HepG2 (cell line): ENCODE data around the gene SLC29A2. TPM values are rescaled to one million over a fixed set of nuclear protein-coding genes. Genes with fewer than 3 reads are reported as not detected.
A peak's percentile ranks its signal among the peaks of the same experiment; 100 is the strongest.

Source experiments
- ATAC-seq: fragments of 200-7000 bp; cut with Tn5 transposase; 3 replicates; pipeline ENCODE4 v1.9.1; 2020; ENCODE audit warnings: mild to moderate bottlenecking, moderate library complexity
- BruUV-seq: library from RNA; stranded (reverse); fragments of 400-500 nt; replicated peaks from 2 replicates; lab custom pipeline; 2021; lab: Mats Ljungman, UMichigan
- CTCF ChIA-PET: fragments of 300-600 bp; formaldehyde crosslinking; extraction: SDS; loops from one replicate; lab custom pipeline; 2021; ENCODE audit warnings: low total read pairs, inconsistent platforms, low intra/inter-chr PET ratio; lab: Yijun Ruan, JAX
- POLR2A ChIA-PET: fragments of 350-600 bp; sonication (Branson Sonifier 250); formaldehyde crosslinking; loops from one replicate; lab custom pipeline; 2020; ENCODE audit warnings: antibody characterized with exemption, inconsistent platforms; lab: Yijun Ruan, JAX
- DNase-seq: peaks from one replicate; pipeline ENCODE4 v3.0.0-alpha.2; 2015; ENCODE audit warnings: low spot score
- FAIRE-seq: peaks from 3 replicates; lab custom pipeline; 2011; peaks lifted over from hg19 to GRCh38; lab: Jason Lieb, UNC
- H2AFZ ChIP-seq: one replicate; pipeline ENCODE4 v1.6.1; 2011; ENCODE audit warnings: low read length, inconsistent platforms
- H3K27ac ChIP-seq: fragments of 300-600 bp; 3 replicates; pipeline ENCODE4 v1.8.0; 2011; ENCODE audit warnings: mixed run types, mild to moderate bottlenecking, mixed read lengths, low read length, inconsistent platforms; ENCODE audit not compliant: insufficient read depth; ENCODE audit errors: extremely low read length
- H3K27me3 ChIP-seq, 2 experiments: fragments of 200-600 bp in 1 of 2; 2 replicates in 1 of 2; 3 replicates in 1 of 2; pipeline versions ENCODE4 v1.6.0 to v1.8.0; 2011; ENCODE audit warnings: low read length in 2 of 2, mild to moderate bottlenecking in 2 of 2, moderate library complexity in 2 of 2, inconsistent platforms in 1 of 2; ENCODE audit not compliant: insufficient read depth in 2 of 2, control insufficient read depth in 1 of 2
- H3K36me3 ChIP-seq, 2 experiments: fragments of 200-600 bp in 1 of 2; replicated peaks in 1 of 2; 2 replicates in 1 of 2; 3 replicates in 1 of 2; pipeline versions ENCODE4 v1.5.1 to v1.8.0; 2011; ENCODE audit warnings: low read length in 2 of 2, inconsistent platforms in 1 of 2; ENCODE audit not compliant: insufficient read depth in 2 of 2, control insufficient read depth in 1 of 2
- H3K4me1 ChIP-seq: 2 replicates; pipeline ENCODE4 v1.5.1; 2012; ENCODE audit warnings: low read length, inconsistent platforms; ENCODE audit not compliant: insufficient read depth
- H3K4me2 ChIP-seq: 2 replicates; pipeline ENCODE4 v1.6.0; 2011; ENCODE audit warnings: low read depth, low read length, inconsistent platforms
- H3K4me3 ChIP-seq, 3 experiments: fragments of 200-600 bp in 1 of 3; sonication (generic), shearing (Covaris generic) in 1 of 3; replicated peaks in 1 of 3; 2 replicates each; pipeline ENCODE4 v1.5.1; 2011 to 2016; ENCODE audit warnings: low read length in 3 of 3, inconsistent platforms in 2 of 3, low read depth in 2 of 3, mild to moderate bottlenecking in 2 of 3, control low read depth in 1 of 3, mixed read lengths in 1 of 3; ENCODE audit not compliant: insufficient read depth in 1 of 3
- H3K79me2 ChIP-seq: one replicate; pipeline ENCODE4 v1.6.1; 2011; ENCODE audit warnings: low read length, inconsistent platforms; ENCODE audit not compliant: insufficient read depth
- H3K9ac ChIP-seq: 2 replicates; pipeline ENCODE4 v1.6.0; 2011; ENCODE audit warnings: mild to moderate bottlenecking, low read depth, low read length, inconsistent platforms; ENCODE audit not compliant: insufficient read depth
- H3K9me3 ChIP-seq: 2 replicates; pipeline ENCODE4 v1.5.1; 2012; ENCODE audit warnings: mild to moderate bottlenecking, low read length
- H4K20me1 ChIP-seq: 2 replicates; pipeline ENCODE4 v1.6.0; 2011; ENCODE audit warnings: inconsistent platforms, mild to moderate bottlenecking, low read length, moderate library complexity; ENCODE audit not compliant: insufficient read depth
- ARID5B ChIP-seq: IDR thresholded peaks from 2 replicates; pipeline ENCODE4 v1.4.0; 2020; ENCODE audit warnings: mild to moderate bottlenecking, missing genetic modification reagents
- ARNT2 ChIP-seq: sonication (generic); formaldehyde crosslinking; IDR thresholded peaks from 2 replicates; pipeline ENCODE4 v1.8.0; 2022; ENCODE audit warnings: mild to moderate bottlenecking, low read depth, missing genetic modification reagents, moderate library complexity
- ATAD3A ChIP-seq: sonication (generic); formaldehyde crosslinking; IDR thresholded peaks from 2 replicates; pipeline ENCODE4 v1.4.0; 2020; ENCODE audit warnings: missing genetic modification reagents
- CREB1 ChIP-seq, 2 experiments: fragments of 450-650 bp in 1 of 2; IDR thresholded peaks; 2 replicates each; pipeline ENCODE4 v1.6.1; 2016 to 2017; ENCODE audit warnings: control low read depth in 1 of 2, mild to moderate bottlenecking in 1 of 2, missing compliant biosample characterization in 1 of 2, missing genetic modification characterization in 1 of 2
- ELF1 ChIP-seq: sonication (generic); formaldehyde crosslinking; IDR thresholded peaks from 2 replicates; pipeline ENCODE4 v1.4.0; 2020; ENCODE audit warnings: missing genetic modification reagents
- ERF ChIP-seq: IDR thresholded peaks from 2 replicates; pipeline ENCODE4 v1.6.1; 2018; ENCODE audit warnings: missing biosample characterization, missing genetic modification reagents
- KDM2A ChIP-seq: sonication (generic); formaldehyde crosslinking; IDR thresholded peaks from 2 replicates; pipeline ENCODE4 v1.4.0; 2020; ENCODE audit warnings: low read depth, missing genetic modification reagents, borderline replicate concordance
- PHF21A ChIP-seq: sonication (generic); formaldehyde crosslinking; IDR thresholded peaks from 2 replicates; pipeline ENCODE4 v1.5.0; 2020; ENCODE audit warnings: mild to moderate bottlenecking, missing genetic modification reagents
- POLR2AphosphoS5 ChIP-seq: IDR thresholded peaks from 2 replicates; pipeline ENCODE4 v1.6.1; 2012; ENCODE audit warnings: low read depth, low read length
- RBM39 ChIP-seq: fragments of 200-400 bp; formaldehyde crosslinking; IDR thresholded peaks from one replicate; pipeline ENCODE4 v1.6.1; 2018; ENCODE audit warnings: antibody characterized with exemption, mild to moderate bottlenecking, low read depth, low read length; ENCODE audit not compliant: poor library complexity, severe bottlenecking
- SMC3 ChIP-seq: IDR thresholded peaks from 2 replicates; pipeline ENCODE4 v1.6.1; 2011; ENCODE audit warnings: low read length, improper control_type of control experiment
- SP140L ChIP-seq: sonication (generic); formaldehyde crosslinking; IDR thresholded peaks from 2 replicates; pipeline ENCODE4 v1.4.0; 2020; ENCODE audit warnings: missing genetic modification reagents, borderline replicate concordance
- THAP11 ChIP-seq: IDR thresholded peaks from 2 replicates; pipeline ENCODE4 v1.6.1; 2016; ENCODE audit warnings: missing biosample characterization, missing genetic modification reagents
- ZNF121 ChIP-seq: sonication (generic); formaldehyde crosslinking; IDR thresholded peaks from 2 replicates; pipeline ENCODE4 v1.5.0; 2020; ENCODE audit warnings: mild to moderate bottlenecking, missing genetic modification reagents
- WGBS: methylation state at CpG from one replicate; pipeline ENCODE4 v1.1.6; 2017; ENCODE audit warnings: low lambda C conversion rate; 5-methylcytosine and 5-hydroxymethylcytosine counted together
- in situ Hi-C: cut with HindIII; loops from 2 replicates; pipeline ENCODE4 v1.10.0; 2017; ENCODE audit warnings: low pct_unique_long_range_greater_than_20kb; ENCODE audit not compliant: extremely low pct_ligation_motif_present
- intact Hi-C: fragments of 100-400 bp; cut with micrococcal nuclease; formaldehyde crosslinking; loops from one replicate; pipeline ENCODE4 v1.10.0; 2022; ENCODE audit not compliant: unreplicated experiment
- polyA plus RNA-seq, 8 experiments: library from polyadenylated mRNA; depleted of rRNA in 3 of 8; stranded (reverse) in 7 of 8; unstranded in 1 of 8; fragments of >200 nt; fragmentation: Illumina TruSeq in 4 of 8; extraction: Trizol in 4 of 8; gene quantifications; 2 replicates each; pipeline versions ENCODE4 v1.2.1 to v1.2.3, GENCODE V29; 2011 to 2016; ENCODE audit warnings: low read depth in 4 of 8, missing spikeins in 1 of 8, mixed read lengths in 1 of 8; ENCODE audit not compliant: insufficient read depth in 1 of 8
- total RNA-seq, 5 experiments: library from RNA; depleted of rRNA; stranded (reverse); fragments of >200 nt; fragmentation: Illumina TruSeq; extraction: Trizol; gene quantifications; 2 replicates each; pipeline ENCODE4 v1.2.3, GENCODE V29; 2016; ENCODE audit warnings: low read depth in 1 of 5
- TF ChIP-seq, protein P1 (sequence below): sonication (generic); formaldehyde crosslinking; IDR thresholded peaks from 2 replicates; pipeline ENCODE4 v1.8.0; 2022; ENCODE audit warnings: mild to moderate bottlenecking, missing genetic modification reagents, moderate library complexity
- TF ChIP-seq, protein P2 (sequence below): sonication (generic); formaldehyde crosslinking; IDR thresholded peaks from 2 replicates; pipeline ENCODE4 v1.4.0; 2020; ENCODE audit warnings: missing genetic modification reagents

Gene SLC29A2
- total and polyA plus RNA-seq, 2 of the 13 experiments (the other 11 are each of a cell fraction or from before 2014, with no cell fraction given), result 0.63 to 0.66 TPM

DNA sequence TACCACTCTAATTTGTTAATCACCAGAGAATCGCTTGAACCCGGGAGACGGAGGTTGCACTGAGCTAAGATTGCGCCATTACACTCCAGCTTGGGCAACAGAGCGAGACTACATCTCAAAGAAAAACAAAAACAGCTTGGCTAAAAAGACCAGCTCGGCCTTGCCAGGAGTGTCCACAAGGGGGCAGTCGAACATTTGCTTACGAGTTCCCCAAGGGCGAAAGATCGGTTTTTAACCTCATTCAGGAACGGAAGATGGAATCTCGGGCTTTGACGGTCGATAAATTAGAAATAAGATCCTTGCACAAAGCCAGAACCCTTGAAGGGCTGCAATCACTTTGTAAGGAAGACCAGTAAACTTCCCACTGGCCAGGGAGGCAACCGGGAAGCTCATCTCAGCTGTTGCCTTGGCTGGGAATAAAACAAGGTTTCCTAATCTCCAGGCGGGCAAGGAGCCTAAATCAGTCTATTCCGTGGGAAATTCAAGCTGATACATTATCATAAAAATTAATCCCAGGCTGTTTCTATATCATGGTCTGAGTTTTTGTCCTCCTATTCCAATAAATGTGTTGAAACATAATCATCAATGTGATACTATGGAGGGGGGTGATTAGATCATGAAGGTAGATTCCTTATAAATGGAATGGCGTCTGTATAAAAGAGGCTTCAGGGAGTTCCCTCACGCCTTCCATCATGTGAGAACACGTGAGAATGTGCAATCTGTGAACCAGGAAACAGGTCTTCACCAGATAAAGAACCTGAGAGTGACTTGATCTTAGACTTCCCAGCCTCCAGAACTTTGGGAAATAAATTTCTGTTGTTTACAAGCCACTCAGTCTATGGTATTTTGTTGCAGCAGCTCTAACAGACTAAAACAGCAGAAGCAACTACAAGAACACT, 14.9 kb upstream of the SLC29A2 start:
- H3K9me3 ChIP-seq, result no peaks in the 10 kb centered on the region
- ChIA-PET POLR2A (interaction anchor here (0.7 to 1.9 kb wide), 3 partner anchors 35 to 74 kb away, joined by 3 to 7 read pairs (median 4); partner anchors contain the start of gene MRPL11), CTCF (interaction anchor here (1.0 to 1.5 kb wide), 5 partner anchors 22 to 164 kb away, joined by 3 to 6 read pairs (median 4); no protein-coding TSS in a partner anchor)
- peak overlapping the region in 2 of 3 experiments; percentile 41 to 65; a peak in 4 of 6 replicates for H3K4me3 ChIP-seq
- peak overlapping the region; percentile 87 for H3K4me2 ChIP-seq
- H2AFZ ChIP-seq, result peak overlapping the region; percentile 87
- no peaks in the 10 kb centered on the region for H4K20me1 ChIP-seq
- peaks cover 20% of the 10 kb centered on the region for H3K4me1 ChIP-seq
- intact Hi-C loops (loop anchor here (10.0 kb wide), 1 partner anchor 72 kb away; the partner anchor contains the start of gene CD248), in situ Hi-C loops (no loop called here)
- H3K27ac ChIP-seq, result no peak overlapping the region
- ATAC-seq, result peak; percentile 66
- peak; percentile 91 for FAIRE-seq
- peaks cover 0 to 5% of the 10 kb centered on the region in 2 experiments; a peak in 1 of 5 replicates for H3K27me3 ChIP-seq
- peak; percentile 66 for DNase-seq
- peak overlapping the region; percentile 34; the same call in 1 of the 2 replicates for H3K9ac ChIP-seq
- no TSS peak for BruUV-seq
- H3K79me2 ChIP-seq, result no peaks in the 10 kb centered on the region
- 4% methylated on average over 20 of the region's 20 CpGs for WGBS
- H3K36me3 ChIP-seq, result no peaks in the 10 kb centered on the region
- no peak for TF ChIP-seq ATAD3A (CRISPR knock-in tag)
- peak; percentile 79 for TF ChIP-seq ZNF121
- TF ChIP-seq SP140L (CRISPR knock-in tag), result 0 out of 2 replicates have a peak, but pooled peaks have one; percentile 53
- TF ChIP-seq KDM2A (CRISPR knock-in tag), result peak; percentile 54; the same call in 1 of the 2 replicates
- TF ChIP-seq ARID5B (CRISPR knock-in tag), result 0 out of 2 replicates have a peak, but pooled peaks have one; percentile 21
- 0 out of 2 replicates have a peak, but pooled peaks have one; percentile 11 for TF ChIP-seq ARNT2
- TF ChIP-seq, protein P1, sequence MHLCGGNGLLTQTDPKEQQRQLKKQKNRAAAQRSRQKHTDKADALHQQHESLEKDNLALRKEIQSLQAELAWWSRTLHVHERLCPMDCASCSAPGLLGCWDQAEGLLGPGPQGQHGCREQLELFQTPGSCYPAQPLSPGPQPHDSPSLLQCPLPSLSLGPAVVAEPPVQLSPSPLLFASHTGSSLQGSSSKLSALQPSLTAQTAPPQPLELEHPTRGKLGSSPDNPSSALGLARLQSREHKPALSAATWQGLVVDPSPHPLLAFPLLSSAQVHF (CRISPR knock-in tag), result no peak
- no peak for TF ChIP-seq CREB1 (IDR thresholded peaks at IDR 0.05)
- TF ChIP-seq CREB1 (CRISPR knock-in tag; IDR thresholded peaks at IDR 0.05), result peak; percentile 52
- TF ChIP-seq PHF21A (CRISPR knock-in tag), result no peak
- TF ChIP-seq, protein P2, sequence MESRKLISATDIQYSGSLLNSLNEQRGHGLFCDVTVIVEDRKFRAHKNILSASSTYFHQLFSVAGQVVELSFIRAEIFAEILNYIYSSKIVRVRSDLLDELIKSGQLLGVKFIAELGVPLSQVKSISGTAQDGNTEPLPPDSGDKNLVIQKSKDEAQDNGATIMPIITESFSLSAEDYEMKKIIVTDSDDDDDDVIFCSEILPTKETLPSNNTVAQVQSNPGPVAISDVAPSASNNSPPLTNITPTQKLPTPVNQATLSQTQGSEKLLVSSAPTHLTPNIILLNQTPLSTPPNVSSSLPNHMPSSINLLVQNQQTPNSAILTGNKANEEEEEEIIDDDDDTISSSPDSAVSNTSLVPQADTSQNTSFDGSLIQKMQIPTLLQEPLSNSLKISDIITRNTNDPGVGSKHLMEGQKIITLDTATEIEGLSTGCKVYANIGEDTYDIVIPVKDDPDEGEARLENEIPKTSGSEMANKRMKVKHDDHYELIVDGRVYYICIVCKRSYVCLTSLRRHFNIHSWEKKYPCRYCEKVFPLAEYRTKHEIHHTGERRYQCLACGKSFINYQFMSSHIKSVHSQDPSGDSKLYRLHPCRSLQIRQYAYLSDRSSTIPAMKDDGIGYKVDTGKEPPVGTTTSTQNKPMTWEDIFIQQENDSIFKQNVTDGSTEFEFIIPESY (CRISPR knock-in tag), result 0 out of 2 replicates have a peak, but pooled peaks have one; percentile 44
- peak; percentile 41; the same call in 1 of the 2 replicates for TF ChIP-seq SMC3
- 0 out of 2 replicates have a peak, but pooled peaks have one; percentile 47 for TF ChIP-seq THAP11 (CRISPR knock-in tag)
- TF ChIP-seq ERF (CRISPR knock-in tag), result 0 out of 2 replicates have a peak, but pooled peaks have one; percentile 34
- no peak for TF ChIP-seq POLR2AphosphoS5
- no peak for TF ChIP-seq RBM39
- peak; percentile 26; the same call in 1 of the 2 replicates for TF ChIP-seq ELF1 (CRISPR knock-in tag)
